ENCODE measurements around the gene NAP1L4. TPM values are rescaled to one million over a fixed set of nuclear protein-coding genes. Genes with fewer than 3 reads are reported as not detected.
A peak's percentile ranks its signal among the peaks of the same experiment; 100 is the strongest.

The NAP1L4 gene
- total and polyA plus RNA-seq, 5 donors = 132 to 188 (median 152) TPM

DNA sequence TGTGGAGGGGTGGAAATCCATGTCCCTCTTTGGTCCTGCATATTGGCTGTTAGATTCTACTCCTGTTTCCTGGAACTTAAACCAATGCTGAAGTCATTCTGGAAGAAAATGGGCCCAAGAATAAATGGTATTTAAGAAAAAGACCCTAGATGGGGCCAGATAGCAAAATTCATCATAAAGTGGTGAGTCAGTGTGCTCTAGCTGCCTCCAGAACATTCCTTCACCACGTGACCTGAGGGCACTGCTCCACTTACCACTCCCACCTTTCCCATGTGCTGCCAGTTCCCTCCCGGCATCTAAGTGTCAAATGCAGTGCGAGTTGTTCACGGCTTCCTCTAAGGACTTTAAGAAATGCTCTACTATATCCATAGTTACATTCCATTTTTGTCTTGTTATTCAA lies 30.9 kb upstream of the NAP1L4 start:
- ATAC-seq (no peak), DNase-seq (peak in 2 of 3 donors; percentile 1 to 17)
- intact Hi-C loops (cut with DNase I) = no loop called here
- H3K4me3 ChIP-seq (ENCODE audit: low read length) = no peak overlapping the region
- H3K4me1 ChIP-seq (ENCODE audit: control insufficient read depth, insufficient read depth, low read length) = peaks cover 2% of the 10 kb centered on the region
- H3K27ac ChIP-seq (ENCODE audit: low read length) = no peak overlapping the region
- H3K9me3 ChIP-seq (ENCODE audit: control insufficient read depth, low read length) = no peaks in the 10 kb centered on the region
- WGBS = 86% methylated on average over 4 of the region's 4 CpGs
- H3K27me3 ChIP-seq (ENCODE audit: control insufficient read depth, insufficient read depth) = no peaks in the 10 kb centered on the region

DNA sequence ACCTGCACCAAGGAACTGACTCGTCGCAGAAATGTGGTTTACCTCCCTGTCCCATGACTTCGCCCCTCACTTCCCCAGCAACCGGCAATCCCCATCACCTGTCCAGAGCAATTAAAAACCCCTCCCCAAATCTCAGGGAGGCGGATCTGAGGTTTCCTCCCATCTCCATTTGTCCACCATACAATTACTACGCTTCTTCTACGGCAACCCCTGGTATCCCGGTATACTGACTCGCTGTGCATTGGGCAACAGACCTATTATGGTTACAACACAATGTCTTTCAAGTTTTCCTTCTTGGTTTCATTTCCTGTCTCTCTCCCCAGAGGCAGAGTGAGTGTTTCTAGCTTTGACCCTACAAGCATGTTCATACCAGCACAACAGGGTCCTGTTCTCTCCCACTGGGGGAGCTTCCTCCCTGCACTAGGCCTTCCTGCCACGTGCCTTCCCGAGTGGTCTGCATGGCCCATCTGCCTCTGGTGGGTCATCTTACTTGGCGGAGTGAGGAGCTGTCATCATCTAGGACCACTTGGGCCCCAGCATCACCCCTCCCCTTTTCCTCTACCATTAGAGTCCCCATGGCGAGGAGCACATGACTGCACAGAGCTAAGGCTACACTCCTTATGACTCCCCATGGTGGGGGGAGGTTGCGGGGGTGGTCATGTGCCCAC lies 30.3 kb upstream of the NAP1L4 start:
- no peaks in the 10 kb centered on the region for H3K9me3 ChIP-seq (ENCODE audit: control insufficient read depth, low read length)
- no peaks in the 10 kb centered on the region for H3K27me3 ChIP-seq (ENCODE audit: control insufficient read depth, insufficient read depth)
- DNase-seq = peak in 2 of 3 donors; percentile 18 to 22
- intact Hi-C loops (cut with DNase I) = no loop called here
- H3K4me3 ChIP-seq (ENCODE audit: low read length) = no peak overlapping the region
- H3K4me1 ChIP-seq (ENCODE audit: control insufficient read depth, insufficient read depth, low read length) = peaks cover 2% of the 10 kb centered on the region
- peak; percentile 16 for ATAC-seq
- 77% methylated on average over 14 of the region's 14 CpGs for whole genome bisulfite sequencing
- H3K27ac ChIP-seq (ENCODE audit: low read length) = no peak overlapping the region

DNA sequence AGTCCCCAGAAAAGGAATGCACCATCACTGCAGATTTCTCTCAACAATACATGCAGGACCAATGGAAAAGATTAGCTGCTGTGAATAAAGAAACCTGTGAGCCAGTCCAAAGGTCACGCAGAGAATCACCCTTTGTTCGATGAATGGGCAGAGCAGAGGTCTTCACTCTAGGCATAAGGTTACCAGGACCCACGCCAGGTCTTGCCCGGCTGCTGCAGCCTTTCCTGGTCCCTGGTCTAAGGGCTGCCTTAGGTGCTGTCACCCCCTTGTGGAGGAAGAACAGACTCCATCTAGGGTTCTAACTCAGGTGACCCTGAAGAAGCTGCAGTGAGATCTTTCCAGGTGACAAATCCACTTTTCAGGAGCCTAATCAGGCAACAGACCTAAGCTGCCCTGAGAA lies 29.0 kb upstream of the NAP1L4 start:
- intact Hi-C loops (cut with DNase I) = no loop called here
- peaks cover 2% of the 10 kb centered on the region for H3K4me1 ChIP-seq (ENCODE audit: control insufficient read depth, insufficient read depth, low read length)
- ATAC-seq (peak; percentile 53), DNase-seq (peak in 1 of 3 donors; percentile 59)
- H3K4me3 ChIP-seq (ENCODE audit: low read length) = no peak overlapping the region
- WGBS = 57% methylated on average over 4 of the region's 4 CpGs
- no peaks in the 10 kb centered on the region for H3K9me3 ChIP-seq (ENCODE audit: control insufficient read depth, low read length)
- no peaks in the 10 kb centered on the region for H3K27me3 ChIP-seq (ENCODE audit: control insufficient read depth, insufficient read depth)
- H3K27ac ChIP-seq (ENCODE audit: low read length) = no peak overlapping the region

DNA sequence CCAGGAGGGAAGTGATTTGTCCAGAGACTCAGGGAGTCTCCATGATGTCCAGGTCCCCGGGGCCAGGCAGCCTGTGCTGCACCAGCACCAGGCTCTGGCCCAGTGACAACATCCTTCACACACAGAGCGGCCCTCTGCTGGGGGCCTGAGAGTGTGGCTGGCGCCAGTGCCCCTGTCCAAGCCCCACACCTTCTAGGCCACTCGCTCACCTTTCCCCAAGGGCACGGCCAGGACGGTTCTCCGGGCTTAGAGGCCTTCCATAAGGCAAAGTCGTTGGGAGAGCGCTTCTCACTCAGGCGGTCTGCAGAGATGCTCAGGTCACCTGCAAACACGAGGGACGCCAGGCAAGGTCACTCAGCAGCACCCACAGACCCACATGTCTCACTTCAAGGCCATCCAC lies 27.9 kb upstream of the NAP1L4 start:
- Histone ChIP-seq H3K4me3 (ENCODE audit: low read length) (no peak overlapping the region), H3K9me3 (ENCODE audit: control insufficient read depth, low read length) (no peaks in the 10 kb centered on the region), H3K27me3 (ENCODE audit: control insufficient read depth, insufficient read depth) (no peaks in the 10 kb centered on the region), H3K27ac (ENCODE audit: low read length) (no peak overlapping the region), H3K4me1 (ENCODE audit: control insufficient read depth, insufficient read depth, low read length) (peaks cover 2% of the 10 kb centered on the region)
- 95% methylated on average over 12 of the region's 12 CpGs for WGBS
- ATAC-seq = no peak
- peak in 1 of 3 donors; percentile 43 for DNase-seq
- intact Hi-C loops (cut with DNase I) = no loop called here

DNA sequence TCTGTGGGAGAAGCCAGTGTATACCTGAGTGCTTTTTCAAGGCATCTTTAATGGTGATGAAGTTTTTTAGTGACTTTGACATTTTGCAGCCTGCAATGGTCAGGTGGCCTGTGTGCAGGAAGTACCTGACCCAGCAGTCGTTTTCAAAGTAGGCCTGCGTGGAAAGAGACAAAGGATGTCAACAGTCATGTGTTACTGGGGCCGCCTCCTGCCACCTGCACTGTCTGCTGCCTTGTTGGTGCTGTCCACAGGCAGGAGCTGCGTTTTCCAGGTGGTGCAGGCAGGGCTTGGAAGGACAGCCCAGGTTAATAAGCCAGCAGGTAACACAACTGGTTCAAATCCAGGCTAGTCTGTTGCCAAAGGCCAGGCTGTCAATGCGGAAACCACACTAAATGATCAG lies 26.5 kb upstream of the NAP1L4 start:
- ATAC-seq = no peak
- intact Hi-C loops (cut with DNase I) = no loop called here

DNA sequence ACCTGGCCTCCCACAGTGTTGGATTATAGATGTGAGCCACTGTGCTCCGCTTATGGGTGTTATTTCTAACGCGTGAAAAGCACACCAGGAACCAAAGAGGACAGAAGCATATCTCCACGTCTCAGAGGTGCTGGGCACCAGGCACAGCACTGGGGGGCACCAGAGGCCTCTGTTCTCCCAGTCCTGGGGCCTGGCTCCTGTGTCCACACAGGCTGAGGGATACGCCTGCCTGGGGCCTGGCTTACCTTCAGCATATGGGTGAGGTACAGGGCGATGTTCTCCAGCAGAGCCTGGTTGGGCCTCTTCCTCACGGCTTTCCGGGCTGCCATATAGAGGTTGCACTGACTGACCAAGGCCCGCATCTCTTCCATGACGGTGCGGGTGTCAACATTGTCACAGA lies 24.7 kb upstream of the NAP1L4 start:
- no peak for DNase-seq
- no peak overlapping the region for H3K27ac ChIP-seq (ENCODE audit: low read length)
- WGBS = 91% methylated on average over 11 of the region's 11 CpGs

More for the DNA sequence above, 26.5 kb upstream of the NAP1L4 start:
- Histone ChIP-seq H3K9me3 (ENCODE audit: control insufficient read depth, low read length) (no peaks in the 10 kb centered on the region), H3K27me3 (ENCODE audit: control insufficient read depth, insufficient read depth) (no peaks in the 10 kb centered on the region), H3K4me1 (ENCODE audit: control insufficient read depth, insufficient read depth, low read length) (peaks cover 2% of the 10 kb centered on the region), H3K4me3 (ENCODE audit: low read length) (no peak overlapping the region), H3K27ac (ENCODE audit: low read length) (no peak overlapping the region)
- WGBS = 77% methylated on average over 5 of the region's 5 CpGs
- peak in 1 of 3 donors; percentile 7 for DNase-seq

DNA sequence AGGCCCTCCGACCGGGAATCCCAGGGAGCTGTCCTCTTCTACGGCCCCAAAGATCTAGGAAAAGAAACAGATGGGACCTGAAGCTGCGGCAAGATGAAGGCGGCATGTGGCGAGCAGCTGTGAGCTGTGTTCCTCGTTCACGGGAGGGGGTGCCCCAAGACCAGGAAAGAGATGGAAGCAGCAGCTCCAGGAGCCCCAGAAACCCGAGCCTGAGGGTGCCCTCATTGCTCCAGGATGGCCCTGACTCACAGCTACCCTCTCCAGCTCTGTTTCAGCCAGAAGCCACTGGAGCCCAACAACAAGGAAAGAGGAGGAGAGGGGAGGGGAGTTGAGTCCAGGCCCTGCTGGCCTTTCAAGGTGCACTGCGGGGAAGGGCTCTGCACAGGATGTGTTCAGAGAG lies 23.7 kb upstream of the NAP1L4 start:
- ATAC-seq = no peak
- WGBS = 95% methylated on average over 10 of the region's 10 CpGs
- H3K27ac ChIP-seq (ENCODE audit: low read length) = no peak overlapping the region

More for the DNA sequence above, 24.7 kb upstream of the NAP1L4 start:
- Histone ChIP-seq H3K9me3 (ENCODE audit: control insufficient read depth, low read length) (no peaks in the 10 kb centered on the region), H3K4me3 (ENCODE audit: low read length) (no peak overlapping the region), H3K4me1 (ENCODE audit: control insufficient read depth, insufficient read depth, low read length) (peaks cover 2% of the 10 kb centered on the region), H3K27me3 (ENCODE audit: control insufficient read depth, insufficient read depth) (no peaks in the 10 kb centered on the region)
- intact Hi-C loops (cut with DNase I) = no loop called here
- no peak for ATAC-seq

DNA sequence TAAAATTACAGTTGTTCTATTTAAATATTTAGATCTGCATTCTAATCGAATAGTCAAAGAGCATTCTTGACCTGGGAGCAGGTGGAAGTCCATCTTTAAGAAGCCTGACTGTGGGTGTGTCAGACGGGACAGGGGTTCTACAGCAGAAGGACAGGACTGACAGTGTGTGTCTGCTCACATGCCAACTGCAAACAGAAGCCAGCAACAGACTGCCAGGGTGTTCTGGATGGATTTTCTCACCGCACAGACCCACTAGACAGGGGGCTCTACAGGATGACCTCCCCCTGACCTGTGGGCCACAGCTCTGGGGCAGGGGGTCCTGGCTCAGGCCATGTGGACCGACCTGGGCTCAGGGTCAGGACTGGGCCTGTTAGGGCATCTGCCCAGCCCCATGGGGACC lies 22.8 kb upstream of the NAP1L4 start:
- no peak overlapping the region for H3K27ac ChIP-seq (ENCODE audit: low read length)
- H3K9me3 ChIP-seq (ENCODE audit: control insufficient read depth, low read length) = no peaks in the 10 kb centered on the region
- ATAC-seq (no peak), DNase-seq (no peak)
- no peaks in the 10 kb centered on the region for H3K4me1 ChIP-seq (ENCODE audit: control insufficient read depth, insufficient read depth, low read length)
- WGBS = 93% methylated on average over 4 of the region's 4 CpGs
- no peak overlapping the region for H3K4me3 ChIP-seq (ENCODE audit: low read length)
- no peaks in the 10 kb centered on the region for H3K27me3 ChIP-seq (ENCODE audit: control insufficient read depth, insufficient read depth)
- intact Hi-C loops (cut with DNase I) = no loop called here

More for the DNA sequence above, 23.7 kb upstream of the NAP1L4 start:
- intact Hi-C loops (cut with DNase I) = no loop called here
- Histone ChIP-seq H3K9me3 (ENCODE audit: control insufficient read depth, low read length) (no peaks in the 10 kb centered on the region), H3K4me1 (ENCODE audit: control insufficient read depth, insufficient read depth, low read length) (peaks cover under 1% of the 10 kb centered on the region), H3K4me3 (ENCODE audit: low read length) (no peak overlapping the region), H3K27me3 (ENCODE audit: control insufficient read depth, insufficient read depth) (no peaks in the 10 kb centered on the region)
- no peak for DNase-seq

DNA sequence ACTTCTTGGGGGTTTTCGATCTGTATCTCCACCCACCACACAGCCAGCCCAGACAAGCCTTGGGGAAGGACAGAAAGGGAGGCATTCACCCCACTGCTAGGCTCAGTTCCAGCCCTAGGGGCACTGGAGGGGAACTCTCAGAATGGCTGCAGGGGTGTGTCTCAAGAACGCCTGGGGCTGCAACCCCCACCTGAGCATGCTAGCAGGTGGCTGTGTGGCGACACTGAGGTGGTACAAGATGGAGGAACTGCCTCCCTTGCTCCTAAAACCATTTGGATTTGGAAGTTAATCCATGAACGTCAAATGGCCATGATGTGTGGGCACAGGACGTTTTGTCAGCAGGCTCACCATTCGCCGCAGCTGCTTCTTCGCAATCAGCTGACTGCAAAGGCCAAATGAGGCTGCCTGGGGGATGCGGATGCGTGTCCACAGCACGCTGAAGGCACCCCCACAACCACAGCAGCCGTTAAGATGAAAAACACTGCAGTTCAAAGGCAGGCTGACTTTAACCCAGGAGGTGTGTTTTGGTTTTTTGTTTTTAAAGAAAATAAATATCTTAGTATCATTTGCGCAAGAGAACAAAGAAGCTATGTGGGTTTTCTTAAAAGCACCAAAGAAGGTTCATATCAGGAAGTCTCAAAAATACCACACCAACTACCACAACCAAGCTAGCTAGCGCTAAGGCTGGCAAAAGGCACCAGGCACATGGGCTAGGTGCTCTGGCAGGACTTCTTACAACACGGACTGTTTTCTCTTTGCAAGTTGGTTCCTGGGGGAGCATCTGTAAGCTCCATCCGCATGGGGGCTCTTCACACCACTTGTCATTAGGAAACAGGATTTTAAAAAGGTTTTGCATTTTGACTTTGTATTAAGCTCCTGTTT lies 22.2 kb upstream of the NAP1L4 start:
- H3K27me3 ChIP-seq (ENCODE audit: control insufficient read depth, insufficient read depth) = no peaks in the 10 kb centered on the region
- H3K4me3 ChIP-seq (ENCODE audit: low read length) = no peak overlapping the region
- no peaks in the 10 kb centered on the region for H3K9me3 ChIP-seq (ENCODE audit: control insufficient read depth, low read length)
- no peaks in the 10 kb centered on the region for H3K4me1 ChIP-seq (ENCODE audit: control insufficient read depth, insufficient read depth, low read length)
- intact Hi-C loops (cut with DNase I) = no loop called here
- WGBS = 85% methylated on average over 16 of the region's 16 CpGs
- DNase-seq (no peak), ATAC-seq (no peak)
- H3K27ac ChIP-seq (ENCODE audit: low read length) = no peak overlapping the region

DNA sequence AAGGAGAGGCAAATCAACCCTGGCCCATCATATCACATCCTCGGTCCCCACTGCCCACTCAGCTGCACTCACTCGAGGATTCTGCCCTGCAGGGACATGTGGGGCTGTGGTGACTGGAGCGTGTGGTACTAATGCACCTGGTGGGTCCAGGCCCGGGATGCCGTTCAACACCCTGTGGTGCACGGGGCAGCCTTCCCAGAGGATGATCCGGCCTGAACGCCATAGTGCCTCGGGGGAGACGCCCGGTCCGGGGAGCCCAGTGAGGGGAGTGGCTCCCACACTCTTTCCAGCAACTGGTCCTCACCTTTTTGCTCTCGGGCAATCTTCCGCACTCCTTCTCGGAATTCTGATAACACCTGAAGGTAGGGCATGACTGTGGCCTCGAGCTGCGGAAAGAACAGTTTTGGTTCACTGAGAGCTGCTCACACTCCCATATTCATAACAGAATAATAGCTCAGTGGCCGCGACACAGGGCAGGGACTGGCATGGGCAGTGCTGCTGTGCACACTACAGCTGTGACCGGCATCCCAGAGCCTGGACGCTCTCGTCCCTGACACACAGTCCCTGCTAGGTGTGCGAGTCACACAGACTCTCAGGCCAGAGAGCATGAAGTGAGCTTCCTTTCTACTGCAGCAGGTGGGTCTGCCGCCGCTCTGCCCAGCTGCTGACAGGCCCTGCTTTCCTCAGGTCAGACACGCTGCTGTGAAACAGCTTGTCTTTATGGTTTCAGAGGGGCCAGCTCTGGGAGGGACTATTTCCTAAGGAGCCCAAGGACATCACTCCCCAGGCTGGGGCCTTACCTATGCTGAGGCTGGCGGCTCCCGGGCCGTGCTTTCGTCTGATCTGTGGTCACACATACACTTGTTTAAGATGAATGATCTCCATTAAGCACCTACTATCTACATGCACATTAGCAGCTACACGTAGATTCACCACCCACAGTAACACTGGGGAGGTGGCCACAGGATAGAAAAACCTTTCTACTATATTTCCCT lies 20.1 kb upstream of the NAP1L4 start:
- Histone ChIP-seq H3K4me3 (ENCODE audit: low read length) (no peak overlapping the region), H3K27me3 (ENCODE audit: control insufficient read depth, insufficient read depth) (no peaks in the 10 kb centered on the region), H3K4me1 (ENCODE audit: control insufficient read depth, insufficient read depth, low read length) (no peaks in the 10 kb centered on the region), H3K9me3 (ENCODE audit: control insufficient read depth, low read length) (no peaks in the 10 kb centered on the region), H3K27ac (ENCODE audit: low read length) (no peak overlapping the region)
- DNase-seq (no peak), ATAC-seq (no peak)
- 93% methylated on average over 31 of the region's 31 CpGs for WGBS
- intact Hi-C loops (cut with DNase I) = no loop called here

Data from right cardiac atrium (tissue), 5 donors.